HEK293 (cell line): ENCODE measurements around the gene COL11A2.

ENCODE experiments used
- CTCF ChIA-PET: fragments of 350-600 bp; formaldehyde crosslinking; extraction: SDS; loops from one replicate; lab custom pipeline; 2021; ENCODE audit warnings: antibody characterized with exemption; lab: Yijun Ruan, JAX
- POLR2A ChIA-PET: fragments of 300-600 bp; formaldehyde crosslinking; extraction: SDS; loops from one replicate; lab custom pipeline; 2020; ENCODE audit warnings: antibody characterized with exemption, inconsistent platforms; lab: Yijun Ruan, JAX
- H3K27ac ChIP-seq: fragments of 200-500 bp; sonication (Bioruptor generic); 2 replicates; pipeline ENCODE4 v1.5.1; 2014; ENCODE audit warnings: low read depth, low read length, control low read depth, inconsistent platforms; ENCODE audit errors: extremely low read depth
- H3K36me3 ChIP-seq, 2 experiments: fragments of 200-500 bp in 1 of 2; sonication (Bioruptor generic) in 1 of 2; 1 replicate in 1 of 2; 2 replicates in 1 of 2; pipeline ENCODE4 v1.5.1; 2014 to 2017; ENCODE audit warnings: inconsistent platforms in 2 of 2, low read length in 2 of 2; ENCODE audit not compliant: control insufficient read depth in 2 of 2, insufficient read depth in 1 of 2
- H3K4me1 ChIP-seq: fragments of 200-500 bp; sonication (Bioruptor generic); 2 replicates; pipeline ENCODE4 v1.5.1; 2014; ENCODE audit warnings: mild to moderate bottlenecking, low read length, inconsistent platforms; ENCODE audit not compliant: control insufficient read depth, insufficient read depth
- H3K4me3 ChIP-seq: 2 replicates; pipeline ENCODE4 v1.5.1; 2011; ENCODE audit warnings: low read depth, mild to moderate bottlenecking, control low read depth, low read length, moderate library complexity
- H3K9me3 ChIP-seq: fragments of 200-500 bp; sonication (Bioruptor generic); 2 replicates; pipeline ENCODE4 v1.5.1; 2014; ENCODE audit warnings: low read depth, low read length, inconsistent platforms; ENCODE audit not compliant: control insufficient read depth, insufficient read depth
- RBAK ChIP-seq: fragments of 450-650 bp; formaldehyde crosslinking; IDR thresholded peaks from 2 replicates; pipeline ENCODE4 v1.5.1; 2016; ENCODE audit warnings: missing biosample characterization, missing genetic modification characterization
- TCF7L2 ChIP-seq: IDR thresholded peaks from 2 replicates; pipeline ENCODE4 v1.6.1; 2011; ENCODE audit warnings: low read depth, mild to moderate bottlenecking, inconsistent platforms, low read length, moderate library complexity, borderline replicate concordance
- ZFHX2 ChIP-seq: fragments of 450-650 bp; formaldehyde crosslinking; conservative IDR thresholded peaks from 2 replicates; pipeline ENCODE4 v1.5.1; 2016; ENCODE audit warnings: missing biosample characterization, missing genetic modification characterization
- ZNF133 ChIP-seq: fragments of 450-650 bp; formaldehyde crosslinking; IDR thresholded peaks from 2 replicates; pipeline ENCODE4 v1.5.1; 2016; ENCODE audit warnings: missing biosample characterization, missing genetic modification characterization
- ZNF23 ChIP-seq: fragments of 450-650 bp; formaldehyde crosslinking; IDR thresholded peaks from 2 replicates; pipeline ENCODE4 v1.5.1; 2016; ENCODE audit warnings: missing biosample characterization, missing genetic modification characterization, borderline replicate concordance
- ZNF248 ChIP-seq: fragments of 450-650 bp; formaldehyde crosslinking; IDR thresholded peaks from 2 replicates; pipeline ENCODE4 v1.5.1; 2017; ENCODE audit warnings: missing biosample characterization, missing genetic modification characterization
- ZNF266 ChIP-seq: fragments of 450-650 bp; formaldehyde crosslinking; IDR thresholded peaks from 2 replicates; pipeline ENCODE4 v1.5.1; 2016; ENCODE audit warnings: missing biosample characterization, missing genetic modification characterization, low read depth
- ZNF335 ChIP-seq: fragments of 450-650 bp; formaldehyde crosslinking; conservative IDR thresholded peaks from 2 replicates; pipeline ENCODE4 v1.5.1; 2016; ENCODE audit warnings: missing biosample characterization, missing genetic modification characterization
- TF ChIP-seq, protein P1 (sequence below): fragments of 450-650 bp; formaldehyde crosslinking; IDR thresholded peaks from 2 replicates; pipeline ENCODE4 v1.5.1; 2016; ENCODE audit warnings: missing biosample characterization, missing genetic modification characterization
- TF ChIP-seq, protein P2 (sequence below): fragments of 450-650 bp; formaldehyde crosslinking; IDR thresholded peaks from 2 replicates; pipeline ENCODE4 v1.5.1; 2016; ENCODE audit warnings: missing biosample characterization, missing genetic modification characterization
- TF ChIP-seq, protein P3 (sequence below): fragments of 450-650 bp; formaldehyde crosslinking; IDR thresholded peaks from 2 replicates; pipeline ENCODE4 v1.5.1; 2016; ENCODE audit warnings: missing biosample characterization, missing genetic modification characterization
- TF ChIP-seq, protein P4 (sequence below): fragments of 450-650 bp; IDR thresholded peaks from 2 replicates; pipeline ENCODE4 v1.5.1; 2018; ENCODE audit warnings: missing biosample characterization, mild to moderate bottlenecking, missing genetic modification characterization
- TF ChIP-seq, protein P5 (sequence below): fragments of 450-650 bp; formaldehyde crosslinking; IDR thresholded peaks from 2 replicates; pipeline ENCODE4 v1.5.1; 2017; ENCODE audit warnings: missing biosample characterization, mild to moderate bottlenecking, missing genetic modification characterization, moderate library complexity
- TF ChIP-seq, protein P6 (sequence below): fragments of 450-650 bp; formaldehyde crosslinking; IDR thresholded peaks from 2 replicates; pipeline ENCODE4 v1.5.1; 2017; ENCODE audit warnings: missing biosample characterization, missing genetic modification characterization

COL11A2 gene

DNA sequence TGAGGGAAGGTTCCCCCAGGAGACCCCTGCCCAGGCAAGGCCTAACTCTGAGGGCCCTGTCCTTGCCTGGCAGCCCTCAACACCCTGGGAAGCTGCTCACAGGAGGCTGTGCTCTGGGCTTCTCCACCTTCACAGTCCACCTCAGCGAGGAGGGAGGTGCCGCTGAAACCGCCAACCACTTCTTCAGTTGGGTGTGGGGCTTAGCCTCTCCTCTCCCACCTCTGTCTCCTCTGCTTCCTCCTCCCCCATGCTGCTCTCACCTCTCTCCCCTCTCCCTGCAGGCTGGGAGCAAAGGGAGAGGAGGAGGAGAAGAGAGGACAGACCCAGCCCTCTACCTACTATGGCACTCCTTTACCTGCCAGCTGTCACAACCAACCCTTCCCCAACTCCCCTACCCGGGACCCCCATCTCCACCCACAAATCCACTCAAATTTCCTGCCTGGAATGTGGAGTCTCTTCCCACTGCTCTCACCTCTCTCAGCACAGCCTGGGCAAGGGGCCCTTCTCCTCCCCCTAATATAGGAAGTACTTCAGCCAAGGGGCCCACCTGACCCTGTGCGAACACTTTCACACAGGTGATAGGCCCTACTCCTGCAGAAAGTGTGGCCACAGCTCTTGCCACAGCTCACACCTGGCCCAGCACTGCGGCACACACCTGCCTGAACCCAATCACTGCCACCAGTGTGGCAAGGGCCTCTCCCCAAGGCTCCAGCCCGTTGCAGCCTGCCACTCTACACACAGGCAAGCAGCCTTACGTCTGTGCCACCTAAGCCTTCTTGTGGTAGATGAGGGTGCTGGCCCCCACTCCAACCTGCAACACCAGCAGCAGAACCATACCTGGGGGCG lies 23.2 kb upstream of the COL11A2 start (continued):
- TF ChIP-seq ZNF133 (tag by site-specific recombination) (no peak), RBAK (no peak), TCF7L2 (no peak), ZFHX2 (tag by site-specific recombination) (peak; percentile 69), ZNF266 (tag by site-specific recombination) (no peak), ZNF248 (no peak), ZNF23 (tag by site-specific recombination) (no peak), ZNF335 (tag by site-specific recombination) (no peak)
- TF ChIP-seq, protein P1, sequence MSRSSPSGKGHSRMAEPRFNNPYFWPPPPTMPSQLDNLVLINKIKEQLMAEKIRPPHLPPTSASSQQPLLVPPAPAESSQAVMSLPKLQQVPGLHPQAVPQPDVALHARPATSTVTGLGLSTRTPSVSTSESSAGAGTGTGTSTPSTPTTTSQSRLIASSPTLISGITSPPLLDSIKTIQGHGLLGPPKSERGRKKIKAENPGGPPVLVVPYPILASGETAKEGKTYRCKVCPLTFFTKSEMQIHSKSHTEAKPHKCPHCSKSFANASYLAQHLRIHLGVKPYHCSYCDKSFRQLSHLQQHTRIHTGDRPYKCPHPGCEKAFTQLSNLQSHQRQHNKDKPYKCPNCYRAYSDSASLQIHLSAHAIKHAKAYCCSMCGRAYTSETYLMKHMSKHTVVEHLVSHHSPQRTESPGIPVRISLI (tag by site-specific recombination): no peak
- TF ChIP-seq, protein P2, sequence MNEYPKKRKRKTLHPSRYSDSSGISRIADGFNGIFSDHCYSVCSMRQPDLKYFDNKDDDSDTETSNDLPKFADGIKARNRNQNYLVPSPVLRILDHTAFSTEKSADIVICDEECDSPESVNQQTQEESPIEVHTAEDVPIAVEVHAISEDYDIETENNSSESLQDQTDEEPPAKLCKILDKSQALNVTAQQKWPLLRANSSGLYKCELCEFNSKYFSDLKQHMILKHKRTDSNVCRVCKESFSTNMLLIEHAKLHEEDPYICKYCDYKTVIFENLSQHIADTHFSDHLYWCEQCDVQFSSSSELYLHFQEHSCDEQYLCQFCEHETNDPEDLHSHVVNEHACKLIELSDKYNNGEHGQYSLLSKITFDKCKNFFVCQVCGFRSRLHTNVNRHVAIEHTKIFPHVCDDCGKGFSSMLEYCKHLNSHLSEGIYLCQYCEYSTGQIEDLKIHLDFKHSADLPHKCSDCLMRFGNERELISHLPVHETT (tag by site-specific recombination): no peak

DNA sequence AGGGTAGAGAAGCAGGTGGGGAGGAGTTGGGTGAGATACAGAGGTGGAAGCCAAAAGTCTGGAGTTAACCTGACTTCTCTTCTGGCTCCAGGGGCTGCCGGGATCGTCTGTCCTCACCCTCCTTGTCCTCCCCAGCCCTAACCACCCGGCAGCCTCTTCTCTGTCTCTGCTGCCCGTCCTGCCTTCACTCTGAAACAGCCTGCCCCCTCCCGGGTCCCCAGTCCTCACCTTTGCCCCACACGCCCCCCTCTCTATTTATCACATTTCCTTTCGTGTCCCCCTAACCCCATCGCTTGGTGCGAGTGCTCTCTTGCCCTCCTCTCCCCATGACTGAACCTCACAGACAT lies 21.7 kb upstream of the COL11A2 start:
- H3K4me1 ChIP-seq: peaks cover 6% of the 10 kb centered on the region
- no peak overlapping the region for H3K27ac ChIP-seq
- ChIA-PET CTCF (no interaction called here), POLR2A (no interaction called here)
- no peaks in the 10 kb centered on the region for H3K9me3 ChIP-seq
- peaks cover 11 to 26% of the 10 kb centered on the region in 2 experiments; a peak in 2 of 3 replicates for H3K36me3 ChIP-seq
- TF ChIP-seq, protein P3, sequence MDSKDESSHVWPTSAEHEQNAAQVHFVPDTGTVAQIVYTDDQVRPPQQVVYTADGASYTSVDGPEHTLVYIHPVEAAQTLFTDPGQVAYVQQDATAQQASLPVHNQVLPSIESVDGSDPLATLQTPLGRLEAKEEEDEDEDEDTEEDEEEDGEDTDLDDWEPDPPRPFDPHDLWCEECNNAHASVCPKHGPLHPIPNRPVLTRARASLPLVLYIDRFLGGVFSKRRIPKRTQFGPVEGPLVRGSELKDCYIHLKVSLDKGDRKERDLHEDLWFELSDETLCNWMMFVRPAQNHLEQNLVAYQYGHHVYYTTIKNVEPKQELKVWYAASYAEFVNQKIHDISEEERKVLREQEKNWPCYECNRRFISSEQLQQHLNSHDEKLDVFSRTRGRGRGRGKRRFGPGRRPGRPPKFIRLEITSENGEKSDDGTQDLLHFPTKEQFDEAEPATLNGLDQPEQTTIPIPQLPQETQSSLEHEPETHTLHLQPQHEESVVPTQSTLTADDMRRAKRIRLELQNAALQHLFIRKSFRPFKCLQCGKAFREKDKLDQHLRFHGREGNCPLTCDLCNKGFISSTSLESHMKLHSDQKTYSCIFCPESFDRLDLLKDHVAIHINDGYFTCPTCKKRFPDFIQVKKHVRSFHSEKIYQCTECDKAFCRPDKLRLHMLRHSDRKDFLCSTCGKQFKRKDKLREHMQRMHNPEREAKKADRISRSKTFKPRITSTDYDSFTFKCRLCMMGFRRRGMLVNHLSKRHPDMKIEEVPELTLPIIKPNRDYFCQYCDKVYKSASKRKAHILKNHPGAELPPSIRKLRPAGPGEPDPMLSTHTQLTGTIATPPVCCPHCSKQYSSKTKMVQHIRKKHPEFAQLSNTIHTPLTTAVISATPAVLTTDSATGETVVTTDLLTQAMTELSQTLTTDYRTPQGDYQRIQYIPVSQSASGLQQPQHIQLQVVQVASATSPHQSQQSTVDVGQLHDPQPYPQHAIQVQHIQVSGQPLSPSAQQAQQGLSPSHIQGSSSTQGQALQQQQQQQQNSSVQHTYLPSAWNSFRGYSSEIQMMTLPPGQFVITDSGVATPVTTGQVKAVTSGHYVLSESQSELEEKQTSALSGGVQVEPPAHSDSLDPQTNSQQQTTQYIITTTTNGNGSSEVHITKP (tag by site-specific recombination): peak; percentile 54
- TF ChIP-seq, protein P4, sequence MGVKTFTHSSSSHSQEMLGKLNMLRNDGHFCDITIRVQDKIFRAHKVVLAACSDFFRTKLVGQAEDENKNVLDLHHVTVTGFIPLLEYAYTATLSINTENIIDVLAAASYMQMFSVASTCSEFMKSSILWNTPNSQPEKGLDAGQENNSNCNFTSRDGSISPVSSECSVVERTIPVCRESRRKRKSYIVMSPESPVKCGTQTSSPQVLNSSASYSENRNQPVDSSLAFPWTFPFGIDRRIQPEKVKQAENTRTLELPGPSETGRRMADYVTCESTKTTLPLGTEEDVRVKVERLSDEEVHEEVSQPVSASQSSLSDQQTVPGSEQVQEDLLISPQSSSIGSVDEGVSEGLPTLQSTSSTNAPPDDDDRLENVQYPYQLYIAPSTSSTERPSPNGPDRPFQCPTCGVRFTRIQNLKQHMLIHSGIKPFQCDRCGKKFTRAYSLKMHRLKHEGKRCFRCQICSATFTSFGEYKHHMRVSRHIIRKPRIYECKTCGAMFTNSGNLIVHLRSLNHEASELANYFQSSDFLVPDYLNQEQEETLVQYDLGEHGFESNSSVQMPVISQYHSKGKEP (tag by site-specific recombination): no peak
- H3K4me3 ChIP-seq: no peak overlapping the region

GRCh38 chr6:33213166-33213988 lies 21.1 kb upstream of the COL11A2 start:
- peaks cover 11 to 26% of the 10 kb centered on the region in 2 experiments; a peak in 2 of 3 replicates for H3K36me3 ChIP-seq
- ChIA-PET POLR2A (interaction anchor here (0.9 to 2.0 kb wide), 5 partner anchors 13 to 242 kb away, joined by 3 to 10 read pairs (median 4); partner anchors contain the start of gene B3GALT4), CTCF (interaction anchor here (0.6 to 1.5 kb wide), 3 partner anchors 27 to 213 kb away, joined by 3 to 5 read pairs (median 4); no protein-coding TSS in a partner anchor)
- peaks cover 8% of the 10 kb centered on the region for H3K4me1 ChIP-seq
- H3K4me3 ChIP-seq: peak overlapping the region; percentile 38
- H3K9me3 ChIP-seq: no peaks in the 10 kb centered on the region
- H3K27ac ChIP-seq: no peak overlapping the region
- peak; percentile 87 for TF ChIP-seq ZFHX2 (tag by site-specific recombination)
- TF ChIP-seq, protein P5, sequence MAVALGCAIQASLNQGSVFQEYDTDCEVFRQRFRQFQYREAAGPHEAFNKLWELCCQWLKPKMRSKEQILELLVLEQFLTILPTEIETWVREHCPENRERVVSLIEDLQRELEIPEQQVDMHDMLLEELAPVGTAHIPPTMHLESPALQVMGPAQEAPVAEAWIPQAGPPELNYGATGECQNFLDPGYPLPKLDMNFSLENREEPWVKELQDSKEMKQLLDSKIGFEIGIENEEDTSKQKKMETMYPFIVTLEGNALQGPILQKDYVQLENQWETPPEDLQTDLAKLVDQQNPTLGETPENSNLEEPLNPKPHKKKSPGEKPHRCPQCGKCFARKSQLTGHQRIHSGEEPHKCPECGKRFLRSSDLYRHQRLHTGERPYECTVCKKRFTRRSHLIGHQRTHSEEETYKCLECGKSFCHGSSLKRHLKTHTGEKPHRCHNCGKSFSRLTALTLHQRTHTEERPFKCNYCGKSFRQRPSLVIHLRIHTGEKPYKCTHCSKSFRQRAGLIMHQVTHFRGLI: peak; percentile 34; the same call in 1 of the 2 replicates
- TF ChIP-seq, protein P6, sequence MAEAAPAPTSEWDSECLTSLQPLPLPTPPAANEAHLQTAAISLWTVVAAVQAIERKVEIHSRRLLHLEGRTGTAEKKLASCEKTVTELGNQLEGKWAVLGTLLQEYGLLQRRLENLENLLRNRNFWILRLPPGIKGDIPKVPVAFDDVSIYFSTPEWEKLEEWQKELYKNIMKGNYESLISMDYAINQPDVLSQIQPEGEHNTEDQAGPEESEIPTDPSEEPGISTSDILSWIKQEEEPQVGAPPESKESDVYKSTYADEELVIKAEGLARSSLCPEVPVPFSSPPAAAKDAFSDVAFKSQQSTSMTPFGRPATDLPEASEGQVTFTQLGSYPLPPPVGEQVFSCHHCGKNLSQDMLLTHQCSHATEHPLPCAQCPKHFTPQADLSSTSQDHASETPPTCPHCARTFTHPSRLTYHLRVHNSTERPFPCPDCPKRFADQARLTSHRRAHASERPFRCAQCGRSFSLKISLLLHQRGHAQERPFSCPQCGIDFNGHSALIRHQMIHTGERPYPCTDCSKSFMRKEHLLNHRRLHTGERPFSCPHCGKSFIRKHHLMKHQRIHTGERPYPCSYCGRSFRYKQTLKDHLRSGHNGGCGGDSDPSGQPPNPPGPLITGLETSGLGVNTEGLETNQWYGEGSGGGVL (tag by site-specific recombination): peak; percentile 49
